Lung (tissue), 12 donors: ENCODE results near the gene KCP. TPM values are rescaled to one million over a fixed set of nuclear protein-coding genes. Genes with fewer than 3 reads are reported as not detected.

Source experiments
- ATAC-seq: fragments of 200-7000 bp; cut with Tn5 transposase; one replicate; pipeline ENCODE4 v1.9.1; 2020; ENCODE audit warnings: moderate number of reproducible peaks; ENCODE audit not compliant: insufficient read depth, low FRiP score
- DNase-seq, 3 donors: peaks; one replicate each; pipeline ENCODE4 v3.0.0-alpha.2; 2013 to 2017
- H3K27ac ChIP-seq, 2 donors: one replicate each; pipeline ENCODE4 v1.5.1; 2013; ENCODE audit warnings: mild to moderate bottlenecking in 2 of 2, moderate library complexity in 2 of 2, control low read depth in 1 of 2, inconsistent platforms in 1 of 2, low read depth in 1 of 2, low read length in 1 of 2
- H3K27me3 ChIP-seq, 3 donors: one replicate each; pipeline ENCODE4 v1.5.1; 2013; ENCODE audit warnings: low read length in 2 of 3; ENCODE audit not compliant: control insufficient read depth in 3 of 3, insufficient read depth in 3 of 3
- H3K36me3 ChIP-seq, 4 donors: one replicate each; pipeline ENCODE4 v1.5.1; 2013; ENCODE audit warnings: low read length in 4 of 4, mild to moderate bottlenecking in 1 of 4, moderate library complexity in 1 of 4; ENCODE audit not compliant: control insufficient read depth in 4 of 4, insufficient read depth in 4 of 4
- H3K4me1 ChIP-seq, 5 donors: one replicate each; pipeline ENCODE4 v1.5.1; 2013; ENCODE audit warnings: low read length in 5 of 5, mild to moderate bottlenecking in 2 of 5, moderate library complexity in 1 of 5; ENCODE audit not compliant: control insufficient read depth in 5 of 5, insufficient read depth in 5 of 5
- H3K4me3 ChIP-seq: one replicate; pipeline ENCODE4 v1.5.1; 2013; ENCODE audit warnings: mild to moderate bottlenecking, control low read depth, moderate library complexity
- H3K9ac ChIP-seq, 2 donors: one replicate each; pipeline ENCODE4 v1.5.1; 2013; ENCODE audit warnings: low read length in 2 of 2, control low read depth in 1 of 2; ENCODE audit not compliant: insufficient read depth in 1 of 2
- H3K9me3 ChIP-seq, 4 donors: one replicate each; pipeline ENCODE4 v1.5.1; 2013; ENCODE audit warnings: low read length in 3 of 4, mild to moderate bottlenecking in 1 of 4, moderate library complexity in 1 of 4; ENCODE audit not compliant: control insufficient read depth in 4 of 4, insufficient read depth in 3 of 4
- WGBS, 2 donors: extraction: QIAGEN DNeasy Blood & Tissue Kit; methylation state at CpG; one replicate each; pipeline ENCODE4 v1.1.7; 2013; 5-methylcytosine and 5-hydroxymethylcytosine counted together
- polyA plus RNA-seq, 2 donors: library from polyadenylated mRNA; stranded (reverse); fragments of 200-250 nt; gene quantifications; one replicate each; pipeline ENCODE4 v1.2.1, GENCODE V29; 2013
- total RNA-seq, 2 donors: library from RNA; depleted of rRNA in 1 of 2; stranded (reverse); fragments of >200 nt in 1 of 2; gene quantifications; one replicate each; pipeline ENCODE4 v1.2.1, GENCODE V29; 2014 to 2021
- TF ChIP-seq, protein P1 (sequence below): IDR thresholded peaks from 2 replicates; pipeline ENCODE4 v1.5.1; 2012; ENCODE audit warnings: mild to moderate bottlenecking; ENCODE audit errors: control extremely low read depth, extremely low read depth
- donor health status: control.
- donor health status: control.
- donor health status: Bipolar disorder and iron deficiency.
- donor health status: healthy.
- donor health status: DM: yes; HTN: yes; CAD: no.

KCP gene
- total and polyA plus RNA-seq, 4 donors, result 0.22 to 3.9 (median 0.56) TPM

DNA sequence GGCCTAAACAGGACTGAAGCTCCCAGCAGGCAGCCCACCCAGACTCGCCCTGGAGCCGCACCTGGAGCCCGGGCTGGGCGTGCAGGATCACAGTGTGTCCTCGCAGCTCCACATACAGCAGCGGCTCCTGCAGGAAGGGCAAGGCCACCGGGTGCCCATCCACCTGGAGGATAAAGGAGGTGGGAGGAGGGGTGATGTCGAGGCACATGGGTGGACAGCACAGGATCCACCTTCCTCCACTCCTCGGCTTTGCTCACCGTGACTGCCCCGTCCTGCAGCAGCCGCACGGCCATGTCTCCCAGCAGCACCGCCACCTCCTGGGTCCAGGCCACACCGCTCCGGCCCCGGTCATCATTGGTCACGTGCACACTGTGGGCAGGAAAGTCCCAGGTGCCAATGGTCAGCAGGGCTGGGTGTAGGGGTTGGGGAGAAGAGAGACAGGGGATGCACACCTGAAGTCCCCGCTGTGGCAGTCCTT, 31.0 kb downstream of the KCP start:
- WGBS, 2 donors, result 84 to 92% methylated on average over 19 of the region's 19 CpGs
- H3K36me3 ChIP-seq, result no peaks in the 10 kb centered on the region

DNA sequence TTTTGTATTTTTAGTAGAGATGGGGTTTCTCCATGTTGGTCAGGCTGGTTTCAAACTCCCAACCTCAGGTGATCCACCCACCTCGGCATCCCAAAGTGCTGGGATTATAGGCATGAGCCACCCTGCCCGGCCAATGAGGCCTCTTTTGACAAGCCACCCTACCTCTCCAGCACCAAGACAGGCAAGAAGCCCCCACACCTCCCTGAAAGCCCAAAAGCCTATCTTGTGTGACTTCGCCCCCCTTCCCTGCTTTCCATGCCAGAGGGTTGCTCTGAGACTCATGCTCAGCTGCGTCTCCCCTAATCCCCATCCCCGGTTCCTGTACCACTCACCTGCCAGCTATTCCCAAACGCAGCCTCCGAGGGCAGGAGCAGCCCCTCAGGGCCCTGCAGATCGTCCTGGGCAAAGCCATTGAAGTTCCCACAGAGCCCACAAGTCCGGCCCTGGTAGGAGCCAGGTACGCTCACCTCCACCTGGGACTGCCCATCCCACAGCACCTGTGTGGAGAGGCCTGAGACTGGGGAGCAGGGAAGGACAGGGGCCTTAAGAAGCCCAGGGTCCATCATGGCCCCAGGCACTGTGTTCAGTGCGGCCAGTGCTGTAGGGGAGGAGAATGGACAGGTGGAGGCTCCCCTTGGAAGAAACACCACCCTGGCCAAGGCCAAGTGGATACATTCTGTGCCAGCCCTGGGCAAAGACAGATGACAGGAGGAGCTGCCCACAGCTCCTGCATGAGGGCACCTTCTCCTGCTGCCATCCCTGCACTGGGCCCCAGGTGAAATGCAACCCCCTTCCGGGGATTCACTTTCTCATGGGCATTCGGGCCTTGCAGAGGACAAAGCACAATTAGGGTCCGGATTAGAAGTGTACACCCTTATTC, 32.0 kb downstream of the KCP start:
- no peak overlapping the region for H3K9ac ChIP-seq
- H3K27ac ChIP-seq, result no peak overlapping the region
- no peak overlapping the region for H3K4me3 ChIP-seq
- H3K9me3 ChIP-seq, result no peaks in the 10 kb centered on the region
- ATAC-seq (no peak), DNase-seq (no peak)
- 89 to 92% methylated on average over 14 of the region's 14 CpGs for WGBS, 2 donors
- H3K27me3 ChIP-seq, result no peaks in the 10 kb centered on the region
- TF ChIP-seq, protein P1, sequence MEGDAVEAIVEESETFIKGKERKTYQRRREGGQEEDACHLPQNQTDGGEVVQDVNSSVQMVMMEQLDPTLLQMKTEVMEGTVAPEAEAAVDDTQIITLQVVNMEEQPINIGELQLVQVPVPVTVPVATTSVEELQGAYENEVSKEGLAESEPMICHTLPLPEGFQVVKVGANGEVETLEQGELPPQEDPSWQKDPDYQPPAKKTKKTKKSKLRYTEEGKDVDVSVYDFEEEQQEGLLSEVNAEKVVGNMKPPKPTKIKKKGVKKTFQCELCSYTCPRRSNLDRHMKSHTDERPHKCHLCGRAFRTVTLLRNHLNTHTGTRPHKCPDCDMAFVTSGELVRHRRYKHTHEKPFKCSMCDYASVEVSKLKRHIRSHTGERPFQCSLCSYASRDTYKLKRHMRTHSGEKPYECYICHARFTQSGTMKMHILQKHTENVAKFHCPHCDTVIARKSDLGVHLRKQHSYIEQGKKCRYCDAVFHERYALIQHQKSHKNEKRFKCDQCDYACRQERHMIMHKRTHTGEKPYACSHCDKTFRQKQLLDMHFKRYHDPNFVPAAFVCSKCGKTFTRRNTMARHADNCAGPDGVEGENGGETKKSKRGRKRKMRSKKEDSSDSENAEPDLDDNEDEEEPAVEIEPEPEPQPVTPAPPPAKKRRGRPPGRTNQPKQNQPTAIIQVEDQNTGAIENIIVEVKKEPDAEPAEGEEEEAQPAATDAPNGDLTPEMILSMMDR, result no peak
- no peaks in the 10 kb centered on the region for H3K36me3 ChIP-seq
- H3K4me1 ChIP-seq, result no peaks in the 10 kb centered on the region

More for the DNA sequence above, 31.0 kb downstream of the KCP start:
- DNase-seq (no peak), ATAC-seq (no peak)
- Histone ChIP-seq H3K4me3 (no peak overlapping the region), H3K27me3 (no peaks in the 10 kb centered on the region), H3K9me3 (no peaks in the 10 kb centered on the region), H3K27ac (no peak overlapping the region), H3K9ac (no peak overlapping the region), H3K4me1 (no peaks in the 10 kb centered on the region)
- TF ChIP-seq, protein P1, result no peak

DNA sequence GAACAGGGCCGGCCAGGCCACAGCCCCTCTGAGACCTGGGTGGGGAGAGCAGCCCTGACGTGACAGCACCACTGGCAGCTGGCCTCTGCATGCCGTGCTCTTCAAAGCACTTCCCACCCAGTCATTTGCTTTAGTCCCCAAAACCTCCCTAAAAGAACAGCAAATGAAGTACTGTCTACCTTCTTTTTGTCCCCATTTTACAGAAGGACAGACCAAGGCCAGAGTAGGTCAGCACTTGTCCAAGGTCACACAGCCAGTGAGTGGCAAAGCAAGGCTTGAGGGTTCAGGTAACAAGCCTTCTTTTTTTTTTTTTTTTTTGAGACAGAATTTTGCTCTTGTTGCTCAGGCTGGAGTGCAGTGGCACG, 32.8 kb downstream of the KCP start:
- no peak overlapping the region for H3K27ac ChIP-seq
- WGBS, 2 donors, result 72 to 74% methylated on average over 4 of the region's 4 CpGs
- no peaks in the 10 kb centered on the region for H3K36me3 ChIP-seq
- no peak for ATAC-seq
- no peak overlapping the region for H3K9ac ChIP-seq
- no peaks in the 10 kb centered on the region for H3K9me3 ChIP-seq
- no peaks in the 10 kb centered on the region for H3K4me1 ChIP-seq
- H3K27me3 ChIP-seq, result no peaks in the 10 kb centered on the region
- no peak for DNase-seq
- H3K4me3 ChIP-seq, result no peak overlapping the region
- TF ChIP-seq, protein P1, result no peak
